ENCODE data around the gene ITGA7. TPM values are rescaled to one million over a fixed set of nuclear protein-coding genes. Genes with fewer than 3 reads are reported as not detected.
A peak's percentile ranks its signal among the peaks of the same experiment; 100 is the strongest.

Gene ITGA7
- 100 to 1,000 TPM; 101 to 207 (median 156) TPM for total RNA-seq

- DNase-seq (ENCODE audit: low spot score) (no peak), ATAC-seq (ENCODE audit: low FRiP score) (peak; percentile 63)
- TF ChIP-seq CTCF (IDR thresholded peaks at IDR 0.05), result no peak
Measured at GRCh38 chr12:55707841-55708694, at the start of gene ITGA7. ITGA7 (minus strand) TSS chr12:55707904; CDS start chr12:55707682, 222 bp downstream.

GRCh38 chr12:55755246-55755645 is 47.5 kb upstream of the ITGA7 start:
- ATAC-seq (ENCODE audit: low FRiP score), result no peak
- no peak for DNase-seq (ENCODE audit: low spot score)

GRCh38 chr12:55748230-55748993 is 40.7 kb upstream of the ITGA7 start:
- TF ChIP-seq CTCF (IDR thresholded peaks at IDR 0.05), result no peak
- ATAC-seq (ENCODE audit: low FRiP score) (no peak), DNase-seq (ENCODE audit: low spot score) (no peak)

More at GRCh38 chr12:55755246-55755645, 47.5 kb upstream of the ITGA7 start:
- no peak for TF ChIP-seq CTCF (IDR thresholded peaks at IDR 0.05)

GRCh38 chr12:55746913-55747231 is 39.2 kb upstream of the ITGA7 start:
- ATAC-seq (ENCODE audit: low FRiP score), result no peak
- no peak for TF ChIP-seq CTCF (IDR thresholded peaks at IDR 0.05)
- DNase-seq (ENCODE audit: low spot score), result no peak

GRCh38 chr12:55746174-55746912 is 38.6 kb upstream of the ITGA7 start:
- DNase-seq (ENCODE audit: low spot score), result no peak
- no peak for TF ChIP-seq CTCF (IDR thresholded peaks at IDR 0.05)

GRCh38 chr12:55745361-55746173 is 37.9 kb upstream of the ITGA7 start:
- no peak for ATAC-seq (ENCODE audit: low FRiP score)
- TF ChIP-seq CTCF (IDR thresholded peaks at IDR 0.05), result no peak

More at GRCh38 chr12:55746174-55746912, 38.6 kb upstream of the ITGA7 start:
- ATAC-seq (ENCODE audit: low FRiP score), result no peak

More at GRCh38 chr12:55745361-55746173, 37.9 kb upstream of the ITGA7 start:
- no peak for DNase-seq (ENCODE audit: low spot score)

Measured in omental fat pad (tissue), 4 donors.